Prostate gland (tissue), 2 donors: ENCODE measurements around the gene FXYD6. TPM values are rescaled to one million over a fixed set of nuclear protein-coding genes. Genes with fewer than 3 reads are reported as not detected.

Source experiments
- DNase-seq: peaks from one replicate; pipeline ENCODE4 v3.0.0-alpha.2; 2019; ENCODE audit warnings: low spot score
- H3K27ac ChIP-seq, 2 donors: fragments of 200-600 bp; sonication (generic); 2 replicates each; pipeline ENCODE4 v1.5.1; 2017 to 2019
- H3K27me3 ChIP-seq: fragments of 200-600 bp; sonication (generic); replicated peaks from 2 replicates; pipeline ENCODE4 v1.5.1; 2019; ENCODE audit not compliant: insufficient read depth
- H3K36me3 ChIP-seq, 2 donors: fragments of 200-600 bp; sonication (generic); 1 replicate in 1 of 2; 2 replicates in 1 of 2; pipeline versions ENCODE4 v1.5.1 to v1.8.1; 2017 to 2019
- H3K4me1 ChIP-seq: fragments of 200-600 bp; sonication (generic); replicated peaks from 2 replicates; pipeline ENCODE4 v1.5.1; 2019
- H3K4me3 ChIP-seq, 2 donors: fragments of 200-600 bp; sonication (generic); 2 replicates each; pipeline ENCODE4 v1.5.1; 2017 to 2019
- H3K9me3 ChIP-seq: fragments of 200-600 bp; sonication (generic); 2 replicates; pipeline ENCODE4 v1.5.1; 2017
- CTCF ChIP-seq, 4 experiments: fragments of 200-600 bp in 2 of 4; fragments of 450-650 bp in 2 of 4; sonication (generic) in 2 of 4; IDR thresholded peaks; 1 replicate in 3 of 4; 2 replicates in 1 of 4; pipeline ENCODE4 v1.5.1; 2016 to 2019; ENCODE audit warnings: antibody characterized with exemption in 4 of 4, mild to moderate bottlenecking in 2 of 4, moderate library complexity in 2 of 4
- POLR2A ChIP-seq: fragments of 450-650 bp; IDR thresholded peaks from one replicate; pipeline ENCODE4 v1.6.1; 2016; ENCODE audit warnings: antibody characterized with exemption, mild to moderate bottlenecking
- POLR2AphosphoS5 ChIP-seq: sonication (generic); formaldehyde crosslinking; IDR thresholded peaks from one replicate; pipeline ENCODE4 v1.6.1; 2017; ENCODE audit warnings: antibody characterized with exemption
- WGBS: methylation state at CpG from one replicate; pipeline ENCODE4 v1.1.5; 2018; 5-methylcytosine and 5-hydroxymethylcytosine counted together
- intact Hi-C: fragments of 100-400 bp; cut with DNase I; formaldehyde crosslinking; loops from one replicate; pipeline ENCODE4 v1.14.2; 2022
- total RNA-seq, 2 donors: library from RNA; depleted of rRNA; stranded (reverse); fragments of >200 nt; gene quantifications; one replicate each; pipeline ENCODE4 v1.1.0, GENCODE V29; 2016

Gene FXYD6
- total RNA-seq, 2 donors from 2014 or later, result 29.6 to 366 TPM

- Histone ChIP-seq H3K27me3 (no peaks in the 10 kb centered on the region), H3K27ac (no peak overlapping the region), H3K4me3 (no peak overlapping the region), H3K9me3 (no peaks in the 10 kb centered on the region), H3K36me3 (no peaks in the 10 kb centered on the region), H3K4me1 (no peaks in the 10 kb centered on the region)
- intact Hi-C loops, result loop anchor here (5.0 kb wide), 1 partner anchor 63 kb away; no protein-coding TSS in a partner anchor
- no peak for DNase-seq
- 92% methylated on average over 4 of the region's 4 CpGs for WGBS
- TF ChIP-seq POLR2A, result no peak
- TF ChIP-seq CTCF (IDR thresholded peaks at IDR 0.05), result no peak
- no peak for TF ChIP-seq POLR2AphosphoS5
These were observed 29.1 kb upstream of the FXYD6 start for GRCh38 chr11:117905524-117905923.

- no peaks in the 10 kb centered on the region for H3K27me3 ChIP-seq
- no peaks in the 10 kb centered on the region for H3K9me3 ChIP-seq
- no peak overlapping the region for H3K4me3 ChIP-seq
- H3K36me3 ChIP-seq, result no peaks in the 10 kb centered on the region
- intact Hi-C loops, result no loop called here
- TF ChIP-seq POLR2A, result no peak
- no peak for TF ChIP-seq CTCF (IDR thresholded peaks at IDR 0.05)
- no peak for TF ChIP-seq POLR2AphosphoS5
- no peak overlapping the region for H3K27ac ChIP-seq
- DNase-seq, result no peak
- WGBS, result 92% methylated on average over 13 of the region's 14 CpGs
- H3K4me1 ChIP-seq, result no peaks in the 10 kb centered on the region
These were observed 27.3 kb upstream of the FXYD6 start for GRCh38 chr11:117903505-117904382.

- no peak overlapping the region for H3K4me3 ChIP-seq
- TF ChIP-seq POLR2AphosphoS5 (no peak), CTCF (IDR thresholded peaks at IDR 0.05) (no peak), POLR2A (no peak)
- H3K36me3 ChIP-seq, result no peaks in the 10 kb centered on the region
- intact Hi-C loops, result no loop called here
- no peaks in the 10 kb centered on the region for H3K4me1 ChIP-seq
- H3K27ac ChIP-seq, result no peak overlapping the region
- WGBS, result 89% methylated on average over 13 of the region's 13 CpGs
- no peaks in the 10 kb centered on the region for H3K27me3 ChIP-seq
- DNase-seq, result no peak
- H3K9me3 ChIP-seq, result no peaks in the 10 kb centered on the region
These were observed 25.8 kb upstream of the FXYD6 start for GRCh38 chr11:117902001-117902845.

GRCh38 chr11:117901601-117902000 is 25.1 kb upstream of the FXYD6 start:
- Histone ChIP-seq H3K4me3 (no peak overlapping the region), H3K36me3 (no peaks in the 10 kb centered on the region), H3K27ac (no peak overlapping the region), H3K4me1 (no peaks in the 10 kb centered on the region), H3K27me3 (no peaks in the 10 kb centered on the region), H3K9me3 (no peaks in the 10 kb centered on the region)
- WGBS, result 97% methylated on average over 9 of the region's 9 CpGs
- TF ChIP-seq POLR2AphosphoS5 (no peak), CTCF (IDR thresholded peaks at IDR 0.05) (no peak), POLR2A (no peak)
- intact Hi-C loops, result no loop called here
- no peak for DNase-seq
